ENCODE data around the gene ANKRD35. TPM values are rescaled to one million over a fixed set of nuclear protein-coding genes. Genes with fewer than 3 reads are reported as not detected.

The ANKRD35 gene
- total RNA-seq, 1 experiment from 2014 or later: not detected

DNA sequence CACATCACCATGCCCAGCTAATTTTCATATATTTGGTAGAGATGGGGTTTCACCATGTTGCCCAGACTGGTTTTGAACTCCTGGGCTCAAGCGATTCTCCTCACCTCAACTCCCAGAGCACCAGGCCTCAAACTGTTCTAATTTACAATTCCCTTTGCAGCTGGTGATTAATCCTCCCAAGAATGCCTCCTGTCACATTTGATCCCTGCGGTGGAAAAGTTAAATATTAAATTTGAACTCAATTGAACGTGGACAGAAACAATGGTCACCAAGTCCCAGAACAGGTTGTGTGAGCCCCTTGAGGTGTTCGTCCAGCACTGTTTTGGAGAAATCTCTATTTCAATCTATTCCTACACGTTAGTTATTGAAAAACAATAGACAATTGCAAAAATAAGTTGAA, 2.0 kb upstream of the ANKRD35 start:
- TF ChIP-seq, protein P1, sequence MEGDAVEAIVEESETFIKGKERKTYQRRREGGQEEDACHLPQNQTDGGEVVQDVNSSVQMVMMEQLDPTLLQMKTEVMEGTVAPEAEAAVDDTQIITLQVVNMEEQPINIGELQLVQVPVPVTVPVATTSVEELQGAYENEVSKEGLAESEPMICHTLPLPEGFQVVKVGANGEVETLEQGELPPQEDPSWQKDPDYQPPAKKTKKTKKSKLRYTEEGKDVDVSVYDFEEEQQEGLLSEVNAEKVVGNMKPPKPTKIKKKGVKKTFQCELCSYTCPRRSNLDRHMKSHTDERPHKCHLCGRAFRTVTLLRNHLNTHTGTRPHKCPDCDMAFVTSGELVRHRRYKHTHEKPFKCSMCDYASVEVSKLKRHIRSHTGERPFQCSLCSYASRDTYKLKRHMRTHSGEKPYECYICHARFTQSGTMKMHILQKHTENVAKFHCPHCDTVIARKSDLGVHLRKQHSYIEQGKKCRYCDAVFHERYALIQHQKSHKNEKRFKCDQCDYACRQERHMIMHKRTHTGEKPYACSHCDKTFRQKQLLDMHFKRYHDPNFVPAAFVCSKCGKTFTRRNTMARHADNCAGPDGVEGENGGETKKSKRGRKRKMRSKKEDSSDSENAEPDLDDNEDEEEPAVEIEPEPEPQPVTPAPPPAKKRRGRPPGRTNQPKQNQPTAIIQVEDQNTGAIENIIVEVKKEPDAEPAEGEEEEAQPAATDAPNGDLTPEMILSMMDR (IDR thresholded peaks at IDR 0.05; ENCODE audit: unreplicated experiment): no peak
- intact Hi-C loops (cut with micrococcal nuclease): no loop called here
- H3K27ac Mint-ChIP-seq (ENCODE audit: low read depth, unreplicated experiment): no peak overlapping the region
- no TSS peak for BruUV-seq (replicated peaks)
- H3K27me3 Mint-ChIP-seq (ENCODE audit: insufficient read depth, unreplicated experiment): peaks cover 12% of the 10 kb centered on the region
- ChIA-PET POLR2A (interaction anchor here (0.8 to 1.6 kb wide), 3 partner anchors 28 to 77 kb away, joined by 3 to 5 read pairs (median 3); partner anchors contain the start of genes ANKRD34A, PIAS3, POLR3GL and RBM8A), CTCF (interaction anchor here (1.0 to 21.0 kb wide), 3 partner anchors 23 to 89 kb away, joined by 3 to 617 read pairs (median 4); partner anchors contain the start of genes ITGA10 and NUDT17)
- peak overlapping the region; percentile 81 for H3K4me3 Mint-ChIP-seq (ENCODE audit: unreplicated experiment)
- H3K9me3 Mint-ChIP-seq (ENCODE audit: unreplicated experiment): no peaks in the 10 kb centered on the region
- no peak for DNase-seq (ENCODE audit: unreplicated experiment)
- peaks cover 33% of the 10 kb centered on the region for H3K4me1 Mint-ChIP-seq (ENCODE audit: insufficient read depth, unreplicated experiment)
- H3K36me3 Mint-ChIP-seq (ENCODE audit: insufficient read depth, unreplicated experiment): peaks cover 10% of the 10 kb centered on the region

DNA sequence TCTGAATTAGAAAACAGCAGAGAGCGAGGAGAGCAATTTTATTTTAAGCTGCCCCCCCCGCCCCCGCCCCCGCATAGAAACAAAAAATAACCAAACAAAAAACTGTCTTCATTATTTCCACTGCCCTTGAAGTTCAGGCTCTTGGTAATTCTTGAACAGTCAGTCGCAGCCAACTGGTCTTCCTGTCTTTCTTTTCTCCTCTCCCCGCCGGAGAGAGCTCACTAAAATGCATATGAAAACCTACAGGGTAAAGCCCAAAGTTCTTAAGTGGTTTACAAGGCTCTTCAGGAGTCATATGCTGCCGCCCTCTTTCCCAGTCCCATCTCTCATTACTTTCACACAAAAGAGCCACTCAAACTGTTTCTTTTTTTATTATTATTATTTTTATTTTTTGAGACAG, 1.1 kb upstream of the ANKRD35 start:
- H3K27me3 Mint-ChIP-seq (ENCODE audit: insufficient read depth, unreplicated experiment): peaks cover 12% of the 10 kb centered on the region
- no peaks in the 10 kb centered on the region for H3K9me3 Mint-ChIP-seq (ENCODE audit: unreplicated experiment)

GRCh38 chr1:145886390-145886789, 724 bp upstream of the ANKRD35 start:
- H3K9me3 Mint-ChIP-seq (ENCODE audit: unreplicated experiment): no peaks in the 10 kb centered on the region
- no peak overlapping the region for H3K27ac Mint-ChIP-seq (ENCODE audit: low read depth, unreplicated experiment)
- POLR2A ChIA-PET: interaction anchor here (1.1 to 1.8 kb wide), 2 partner anchors 25 to 28 kb away, joined by 4 to 30 read pairs; partner anchors contain the start of gene PIAS3
- peak overlapping the region; percentile 81 for H3K4me3 Mint-ChIP-seq (ENCODE audit: unreplicated experiment)
- BruUV-seq (replicated peaks): no TSS peak
- H3K27me3 Mint-ChIP-seq (ENCODE audit: insufficient read depth, unreplicated experiment): peaks cover 12% of the 10 kb centered on the region
- H3K4me1 Mint-ChIP-seq (ENCODE audit: insufficient read depth, unreplicated experiment): peaks cover 24% of the 10 kb centered on the region
- TF ChIP-seq, protein P1 (IDR thresholded peaks at IDR 0.05; ENCODE audit: unreplicated experiment): no peak
- CTCF ChIA-PET: interaction anchor here (0.6 to 21.0 kb wide), 3 partner anchors 24 to 55 kb away, joined by 3 to 617 read pairs (median 7); partner anchors contain the start of genes ITGA10 and NUDT17
- intact Hi-C loops (cut with micrococcal nuclease): loop anchor here (1.0 kb wide), 1 partner anchor 27 kb away; the partner anchor contains the start of gene PIAS3
- no peak for DNase-seq (ENCODE audit: unreplicated experiment)
- peaks cover 10% of the 10 kb centered on the region for H3K36me3 Mint-ChIP-seq (ENCODE audit: insufficient read depth, unreplicated experiment)

More for the DNA sequence above, 1.1 kb upstream of the ANKRD35 start:
- intact Hi-C loops (cut with micrococcal nuclease): loop anchor here (1.0 kb wide), 1 partner anchor 28 kb away; the partner anchor contains the start of gene PIAS3
- peak overlapping the region; percentile 81 for H3K4me3 Mint-ChIP-seq (ENCODE audit: unreplicated experiment)
- peaks cover 10% of the 10 kb centered on the region for H3K36me3 Mint-ChIP-seq (ENCODE audit: insufficient read depth, unreplicated experiment)
- TF ChIP-seq, protein P1 (IDR thresholded peaks at IDR 0.05; ENCODE audit: unreplicated experiment): no peak
- ChIA-PET POLR2A (no interaction called here), CTCF (interaction anchor here (1.8 to 21.0 kb wide), 2 partner anchors 24 to 41 kb away, joined by 4 to 617 read pairs; partner anchors contain the start of genes ITGA10 and NUDT17)
- DNase-seq (ENCODE audit: unreplicated experiment): no peak
- H3K27ac Mint-ChIP-seq (ENCODE audit: low read depth, unreplicated experiment): no peak overlapping the region
- BruUV-seq (replicated peaks): no TSS peak
- H3K4me1 Mint-ChIP-seq (ENCODE audit: insufficient read depth, unreplicated experiment): peaks cover 26% of the 10 kb centered on the region

DNA sequence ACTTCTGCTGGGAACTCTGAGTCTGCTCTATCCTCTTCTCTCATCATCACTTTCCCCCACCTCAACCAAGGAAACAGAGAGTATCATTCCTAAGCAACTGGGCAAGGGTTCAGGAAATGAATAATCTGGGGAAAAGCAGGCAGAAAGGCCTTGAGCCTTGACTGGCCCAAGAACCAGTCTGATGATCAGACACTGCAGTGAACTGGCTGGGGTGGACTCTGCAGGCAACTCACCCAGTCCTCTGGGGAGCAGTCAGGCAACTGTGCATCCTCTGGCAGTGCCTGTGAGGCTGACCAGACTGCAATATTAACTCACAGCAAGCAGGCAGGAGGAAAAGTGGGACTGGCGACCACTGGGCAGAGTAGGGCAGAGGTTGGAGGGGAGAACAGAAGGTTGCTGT, 991 bp downstream of the ANKRD35 start:
- POLR2A ChIA-PET: interaction anchor here (0.7 to 2.8 kb wide), 8 partner anchors 8 to 80 kb away, joined by 3 to 30 read pairs (median 5); partner anchors contain the start of genes ANKRD34A, PEX11B, PIAS3 and POLR3GL
- Mint-ChIP-seq H3K36me3 (ENCODE audit: insufficient read depth, unreplicated experiment) (peaks cover 10% of the 10 kb centered on the region), H3K9me3 (ENCODE audit: unreplicated experiment) (no peaks in the 10 kb centered on the region), H3K4me1 (ENCODE audit: insufficient read depth, unreplicated experiment) (peaks cover 26% of the 10 kb centered on the region), H3K27me3 (ENCODE audit: insufficient read depth, unreplicated experiment) (peaks cover 12% of the 10 kb centered on the region), H3K4me3 (ENCODE audit: unreplicated experiment) (peak overlapping the region; percentile 81), H3K27ac (ENCODE audit: low read depth, unreplicated experiment) (no peak overlapping the region)
- CTCF ChIA-PET: interaction anchor here (0.5 to 21.0 kb wide), 9 partner anchors 7 to 92 kb away, joined by 3 to 617 read pairs (median 4); partner anchors contain the start of genes ITGA10 and NUDT17
- TF ChIP-seq, protein P1 (IDR thresholded peaks at IDR 0.05; ENCODE audit: unreplicated experiment): no peak
- BruUV-seq (replicated peaks): no TSS peak
- intact Hi-C loops (cut with micrococcal nuclease): no loop called here
- DNase-seq (ENCODE audit: unreplicated experiment): no peak
